Activated B cell treated with CpG ODN at 0.5 μM for 24 hours (primary cell): ENCODE data around the gene CLIC5. TPM values are rescaled to one million over a fixed set of nuclear protein-coding genes. Genes with fewer than 3 reads are reported as not detected.

ENCODE experiments used
- ATAC-seq: fragments of 200-7000 bp; cut with Tn5 transposase; one replicate; pipeline ENCODE4 v1.10.0; 2021; ENCODE audit warnings: low read depth, mild to moderate bottlenecking, moderate library complexity
- CTCF ChIA-PET: fragments of 350-600 bp; sonication (Branson Sonifier 250); formaldehyde crosslinking; loops from one replicate; lab custom pipeline; 2021; ENCODE audit warnings: antibody characterized with exemption; lab: Charles Lee
- POLR2A ChIA-PET: fragments of 350-600 bp; sonication (Branson Sonifier 250); formaldehyde crosslinking; loops from one replicate; lab custom pipeline; 2021; ENCODE audit warnings: antibody characterized with exemption; lab: Charles Lee
- DNase-seq: peaks from one replicate; pipeline ENCODE4 v3.0.0; 2022
- H3K27ac Mint-ChIP-seq: one replicate; pipeline ENCODE4 v1.8.0; 2020; ENCODE audit warnings: mixed read lengths
- H3K27me3 Mint-ChIP-seq: one replicate; pipeline ENCODE4 v1.8.0; 2021; ENCODE audit warnings: mixed read lengths
- H3K36me3 Mint-ChIP-seq: one replicate; pipeline ENCODE4 v1.8.0; 2021; ENCODE audit warnings: low read depth, mixed read lengths
- H3K4me1 Mint-ChIP-seq: one replicate; pipeline ENCODE4 v1.8.0; 2021; ENCODE audit warnings: mixed read lengths
- H3K4me3 Mint-ChIP-seq: one replicate; pipeline ENCODE4 v1.8.0; 2020; ENCODE audit warnings: mild to moderate bottlenecking, mixed read lengths
- H3K9me3 Mint-ChIP-seq: one replicate; pipeline ENCODE4 v1.8.0; 2020; ENCODE audit warnings: mixed read lengths
- CTCF ChIP-seq: fragments of 200-600 bp; IDR thresholded peaks from one replicate; pipeline ENCODE4 v1.8.0; 2022; ENCODE audit warnings: antibody characterized with exemption, mild to moderate bottlenecking
- intact Hi-C: fragments of 100-400 bp; cut with micrococcal nuclease; formaldehyde crosslinking; loops from one replicate; pipeline ENCODE4 v1.15.1; 2024
- total RNA-seq: library from RNA; stranded (reverse); gene quantifications from 2 replicates; pipeline ENCODE4 v1.2.3, GENCODE V29; 2022

CLIC5 gene
- total RNA-seq, 1 donor from 2014 or later, result 2.5 TPM

GRCh38 chr6:45963896-45964295 lies 51.8 kb downstream of the CLIC5 start:
- no peak for ATAC-seq

GRCh38 chr6:45961125-45961524 lies 54.5 kb downstream of the CLIC5 start:
- H3K27me3 Mint-ChIP-seq, result no peaks in the 10 kb centered on the region
- H3K4me3 Mint-ChIP-seq, result no peak overlapping the region
- peaks cover 2% of the 10 kb centered on the region for H3K9me3 Mint-ChIP-seq
- DNase-seq, result no peak
- H3K27ac Mint-ChIP-seq, result no peak overlapping the region
- H3K4me1 Mint-ChIP-seq, result no peaks in the 10 kb centered on the region
- POLR2A ChIA-PET, result no interaction called here
- H3K36me3 Mint-ChIP-seq, result no peaks in the 10 kb centered on the region
- CTCF ChIA-PET, result no interaction called here
- no peak for TF ChIP-seq CTCF
- ATAC-seq, result no peak
- intact Hi-C loops, result no loop called here

More at GRCh38 chr6:45963896-45964295, 51.8 kb downstream of the CLIC5 start:
- no peak for TF ChIP-seq CTCF
- no peak for DNase-seq
- peaks cover 2% of the 10 kb centered on the region for H3K9me3 Mint-ChIP-seq
- H3K27me3 Mint-ChIP-seq, result no peaks in the 10 kb centered on the region
- H3K4me1 Mint-ChIP-seq, result no peaks in the 10 kb centered on the region
- CTCF ChIA-PET, result no interaction called here
- POLR2A ChIA-PET, result no interaction called here
- H3K27ac Mint-ChIP-seq, result no peak overlapping the region
- intact Hi-C loops, result no loop called here
- no peaks in the 10 kb centered on the region for H3K36me3 Mint-ChIP-seq
- no peak overlapping the region for H3K4me3 Mint-ChIP-seq

DNA sequence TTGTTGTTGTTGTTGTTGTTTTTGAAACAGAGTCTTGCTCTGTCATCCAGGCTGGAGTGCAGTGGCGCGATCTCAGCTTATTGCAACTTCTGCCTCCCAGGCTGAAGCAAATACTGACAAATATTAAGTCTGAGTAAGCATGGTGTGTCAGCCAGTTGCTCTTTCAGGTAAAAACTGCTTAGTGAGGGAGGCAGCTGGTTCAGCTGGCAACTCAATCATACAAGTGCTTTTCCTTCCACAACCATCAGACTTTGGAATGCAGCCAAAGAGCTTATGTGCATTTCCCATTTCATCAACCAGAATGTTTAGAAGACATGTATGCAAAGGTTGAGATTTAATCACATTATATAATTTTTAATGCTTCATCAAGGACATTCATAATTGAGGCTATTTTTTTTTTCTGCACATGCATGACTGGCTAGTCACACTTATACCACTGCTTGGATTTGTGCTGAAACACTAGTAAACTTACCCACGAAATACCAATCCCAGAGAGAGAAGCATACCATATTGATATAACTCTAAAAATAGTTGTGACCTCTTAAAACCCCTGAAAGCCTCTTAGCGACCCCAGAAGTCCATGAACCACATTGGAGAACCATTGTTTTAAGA lies 56.0 kb downstream of the CLIC5 start:
- TF ChIP-seq CTCF, result no peak
- H3K9me3 Mint-ChIP-seq, result no peaks in the 10 kb centered on the region
- H3K4me3 Mint-ChIP-seq, result no peak overlapping the region

GRCh38 chr6:45956663-45957062 lies 59.0 kb downstream of the CLIC5 start:
- DNase-seq, result no peak
- intact Hi-C loops, result no loop called here
- no peak for ATAC-seq
- ChIA-PET CTCF (no interaction called here), POLR2A (no interaction called here)
- no peaks in the 10 kb centered on the region for H3K4me1 Mint-ChIP-seq
- no peak overlapping the region for H3K27ac Mint-ChIP-seq
- no peak overlapping the region for H3K4me3 Mint-ChIP-seq
- H3K36me3 Mint-ChIP-seq, result no peaks in the 10 kb centered on the region
- no peaks in the 10 kb centered on the region for H3K9me3 Mint-ChIP-seq
- no peaks in the 10 kb centered on the region for H3K27me3 Mint-ChIP-seq
- TF ChIP-seq CTCF, result no peak

More for the DNA sequence above, 56.0 kb downstream of the CLIC5 start:
- Mint-ChIP-seq H3K27ac (no peak overlapping the region), H3K36me3 (no peaks in the 10 kb centered on the region), H3K27me3 (no peaks in the 10 kb centered on the region), H3K4me1 (no peaks in the 10 kb centered on the region)
- POLR2A ChIA-PET, result no interaction called here
- intact Hi-C loops, result no loop called here
- CTCF ChIA-PET, result interaction anchor here (1.3 kb wide), 1 partner anchor 37 kb away, joined by 5 read pairs; no protein-coding TSS in a partner anchor
- ATAC-seq (no peak), DNase-seq (no peak)

DNA sequence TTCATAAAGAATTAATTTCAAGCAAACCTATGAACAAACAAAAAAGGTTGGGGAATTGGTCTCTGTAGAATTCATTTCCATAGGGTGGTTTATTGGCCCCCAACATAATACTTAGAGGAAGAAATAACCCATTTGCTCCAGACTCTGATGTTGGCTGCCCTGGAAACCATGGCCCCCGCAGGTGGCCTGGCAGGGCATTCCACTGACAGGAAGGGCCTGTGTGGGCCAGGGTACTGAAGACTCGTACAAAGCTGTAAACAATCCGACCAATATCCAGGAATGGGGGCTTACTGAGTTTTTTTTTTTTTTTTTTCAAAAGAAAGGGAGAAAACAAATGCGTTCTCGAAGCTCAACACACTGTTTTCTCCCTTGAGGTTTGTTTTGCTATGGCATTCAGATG lies 59.5 kb downstream of the CLIC5 start:
- Mint-ChIP-seq H3K27ac (no peak overlapping the region), H3K4me1 (no peaks in the 10 kb centered on the region), H3K9me3 (no peaks in the 10 kb centered on the region), H3K27me3 (no peaks in the 10 kb centered on the region), H3K4me3 (no peak overlapping the region), H3K36me3 (no peaks in the 10 kb centered on the region)
- no peak for TF ChIP-seq CTCF
- ChIA-PET CTCF (no interaction called here), POLR2A (no interaction called here)
- ATAC-seq (no peak), DNase-seq (no peak)
- intact Hi-C loops, result no loop called here
